ENCODE measurements around the gene ASAP3.

- TF ChIP-seq CTCF (IDR thresholded peaks at IDR 0.05; ENCODE audit: low read depth, low read length), result no peak
- no peak for TF ChIP-seq EZH2phosphoT487 (IDR thresholded peaks at IDR 0.05; ENCODE audit: low read depth)
These were observed 5.9 kb upstream of the ASAP3 start for GRCh38 chr1:23489842-23490241.
